Astrocyte (in vitro differentiated cells and primary cell): ENCODE measurements around the gene IL20RB. TPM values are rescaled to one million over a fixed set of nuclear protein-coding genes. Genes with fewer than 3 reads are reported as not detected.

Experiments used
- DNase-seq: peaks from one replicate; pipeline ENCODE4 v3.0.0-alpha.2; 2010; ENCODE audit warnings: low read depth
- FAIRE-seq: peaks from 2 replicates; lab custom pipeline; 2011; peaks lifted over from hg19 to GRCh38; lab: Jason Lieb, UNC
- H2AFZ ChIP-seq: 2 replicates; pipeline ENCODE4 v1.6.0; 2012; ENCODE audit warnings: low read depth, low read length, inconsistent platforms
- H3K27ac ChIP-seq: 2 replicates; pipeline ENCODE4 v1.5.1; 2011; ENCODE audit warnings: low read depth, low read length, inconsistent platforms
- H3K27me3 ChIP-seq: 2 replicates; pipeline ENCODE4 v1.6.0; 2011; ENCODE audit warnings: low read length, inconsistent platforms; ENCODE audit not compliant: insufficient read depth
- H3K36me3 ChIP-seq: 2 replicates; pipeline ENCODE4 v1.5.1; 2011; ENCODE audit warnings: low read length, inconsistent platforms; ENCODE audit not compliant: insufficient read depth
- H3K4me1 ChIP-seq: 2 replicates; pipeline ENCODE4 v1.5.1; 2011; ENCODE audit warnings: low read length, inconsistent platforms; ENCODE audit not compliant: insufficient read depth
- H3K4me2 ChIP-seq: 2 replicates; pipeline ENCODE4 v1.6.0; 2012; ENCODE audit warnings: low read length, inconsistent platforms
- H3K4me3 ChIP-seq: 2 replicates; pipeline ENCODE4 v1.5.1; 2011; ENCODE audit warnings: low read depth, mild to moderate bottlenecking, low read length, inconsistent platforms; ENCODE audit not compliant: insufficient read depth
- H3K79me2 ChIP-seq: 2 replicates; pipeline ENCODE4 v1.6.0; 2012; ENCODE audit warnings: mild to moderate bottlenecking, low read length, inconsistent platforms; ENCODE audit not compliant: insufficient read depth
- H3K9ac ChIP-seq: 2 replicates; pipeline ENCODE4 v1.6.0; 2012; ENCODE audit warnings: mild to moderate bottlenecking, low read length, inconsistent platforms
- H3K9me3 ChIP-seq: 2 replicates; pipeline ENCODE4 v1.5.1; 2012; ENCODE audit warnings: low read depth, mild to moderate bottlenecking, low read length, inconsistent platforms; ENCODE audit not compliant: insufficient read depth
- H4K20me1 ChIP-seq: 2 replicates; pipeline ENCODE4 v1.6.0; 2012; ENCODE audit warnings: low read length, inconsistent platforms; ENCODE audit not compliant: insufficient read depth
- H3K27ac Mint-ChIP-seq: one replicate; pipeline ENCODE4 v1.8.0; 2021; ENCODE audit warnings: mild to moderate bottlenecking, mixed read lengths; ENCODE audit not compliant: unreplicated experiment
- H3K27me3 Mint-ChIP-seq: one replicate; pipeline ENCODE4 v1.8.0; 2021; ENCODE audit warnings: low read depth, mixed read lengths; ENCODE audit not compliant: unreplicated experiment
- H3K36me3 Mint-ChIP-seq: one replicate; pipeline ENCODE4 v1.8.0; 2021; ENCODE audit warnings: low read depth, mixed read lengths; ENCODE audit not compliant: unreplicated experiment
- H3K4me1 Mint-ChIP-seq: one replicate; pipeline ENCODE4 v1.8.0; 2021; ENCODE audit warnings: low read depth, mixed read lengths; ENCODE audit not compliant: unreplicated experiment
- H3K4me3 Mint-ChIP-seq: one replicate; pipeline ENCODE4 v1.8.0; 2021; ENCODE audit warnings: mild to moderate bottlenecking, moderate library complexity, mixed read lengths; ENCODE audit not compliant: unreplicated experiment
- H3K9me3 Mint-ChIP-seq: one replicate; pipeline ENCODE4 v1.8.0; 2021; ENCODE audit warnings: mild to moderate bottlenecking, mixed read lengths; ENCODE audit not compliant: unreplicated experiment
- CTCF ChIP-seq: IDR thresholded peaks from 2 replicates; pipeline ENCODE4 v1.5.1; 2011; ENCODE audit warnings: low read depth, mild to moderate bottlenecking, inconsistent platforms, low read length, moderate library complexity; ENCODE audit not compliant: insufficient read depth
- EZH2 ChIP-seq: IDR thresholded peaks from 2 replicates; pipeline ENCODE4 v1.6.1; 2012; ENCODE audit warnings: mild to moderate bottlenecking, low read length, inconsistent platforms; ENCODE audit not compliant: insufficient read depth
- total RNA-seq: library from RNA; stranded (reverse); gene quantifications from 2 replicates; pipeline ENCODE4 v1.2.1, GENCODE V29; 2021

The IL20RB gene
- total RNA-seq, 1 donor from 2014 or later, result 22.0 TPM

DNA sequence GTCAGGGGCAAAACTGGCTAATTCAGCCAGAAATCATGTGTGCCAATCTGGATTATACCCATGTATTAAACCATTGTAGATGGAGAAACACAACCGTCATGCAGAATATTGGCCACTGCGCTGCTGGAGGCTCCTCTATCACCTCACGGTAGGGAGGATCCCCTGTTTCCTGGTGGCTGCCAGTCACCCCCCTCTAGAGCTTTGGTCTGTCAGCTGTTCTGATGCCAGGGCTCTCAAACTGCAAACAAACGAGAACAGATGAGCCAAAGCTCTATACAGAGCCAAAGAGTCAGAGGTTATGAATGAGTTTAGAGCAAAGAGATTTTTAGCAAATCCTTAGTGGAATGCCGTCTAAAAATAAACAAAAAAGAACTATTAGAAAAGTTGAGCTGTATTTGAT, 62.5 kb downstream of the IL20RB start:
- no peak for FAIRE-seq
- no peaks in the 10 kb centered on the region for H3K4me1 Mint-ChIP-seq

GRCh38 chr3:137020888-137021287, 63.1 kb downstream of the IL20RB start:
- TF ChIP-seq EZH2 (no peak), CTCF (no peak)
- Mint-ChIP-seq H3K4me1 (no peaks in the 10 kb centered on the region), H3K9me3 (no peaks in the 10 kb centered on the region), H3K36me3 (no peaks in the 10 kb centered on the region), H3K4me3 (no peak overlapping the region), H3K27ac (no peak overlapping the region), H3K27me3 (peaks cover 7% of the 10 kb centered on the region)
- Histone ChIP-seq H4K20me1 (no peaks in the 10 kb centered on the region), H3K27ac (no peak overlapping the region), H3K36me3 (no peaks in the 10 kb centered on the region), H3K9me3 (no peaks in the 10 kb centered on the region), H3K27me3 (no peaks in the 10 kb centered on the region), H2AFZ (no peak overlapping the region), H3K79me2 (no peaks in the 10 kb centered on the region), H3K4me1 (no peaks in the 10 kb centered on the region), H3K4me3 (no peak overlapping the region), H3K4me2 (no peak overlapping the region), H3K9ac (no peak overlapping the region)
- DNase-seq, result no peak
- no peak for FAIRE-seq

More for the DNA sequence above, 62.5 kb downstream of the IL20RB start:
- H3K27ac ChIP-seq, result no peak overlapping the region
- no peaks in the 10 kb centered on the region for H3K27me3 ChIP-seq
- H2AFZ ChIP-seq, result no peak overlapping the region
- H3K4me3 ChIP-seq, result no peak overlapping the region
- H3K9me3 ChIP-seq, result no peaks in the 10 kb centered on the region
- no peaks in the 10 kb centered on the region for H4K20me1 ChIP-seq
- no peak for TF ChIP-seq CTCF
- no peak for TF ChIP-seq EZH2
- H3K4me2 ChIP-seq, result no peak overlapping the region
- Mint-ChIP-seq H3K27me3 (peaks cover 4% of the 10 kb centered on the region), H3K27ac (no peak overlapping the region), H3K36me3 (no peaks in the 10 kb centered on the region), H3K9me3 (no peaks in the 10 kb centered on the region), H3K4me3 (no peak overlapping the region)
- H3K4me1 ChIP-seq, result no peaks in the 10 kb centered on the region
- H3K9ac ChIP-seq, result no peak overlapping the region
- no peaks in the 10 kb centered on the region for H3K79me2 ChIP-seq
- H3K36me3 ChIP-seq, result no peaks in the 10 kb centered on the region
- DNase-seq, result no peak

GRCh38 chr3:137024348-137024747, 66.6 kb downstream of the IL20RB start:
- Histone ChIP-seq H4K20me1 (no peaks in the 10 kb centered on the region), H3K27ac (no peak overlapping the region), H3K36me3 (no peaks in the 10 kb centered on the region), H3K27me3 (no peaks in the 10 kb centered on the region), H3K4me1 (no peaks in the 10 kb centered on the region), H3K4me2 (no peak overlapping the region), H2AFZ (no peak overlapping the region), H3K9me3 (no peaks in the 10 kb centered on the region), H3K4me3 (no peak overlapping the region), H3K79me2 (no peaks in the 10 kb centered on the region), H3K9ac (no peak overlapping the region)
- DNase-seq (no peak), FAIRE-seq (no peak)
- TF ChIP-seq EZH2 (no peak), CTCF (no peak)
- no peaks in the 10 kb centered on the region for H3K9me3 Mint-ChIP-seq
- no peak overlapping the region for H3K27ac Mint-ChIP-seq
- H3K4me1 Mint-ChIP-seq, result no peaks in the 10 kb centered on the region
- H3K36me3 Mint-ChIP-seq, result peaks cover 2% of the 10 kb centered on the region
- H3K4me3 Mint-ChIP-seq, result no peak overlapping the region
- H3K27me3 Mint-ChIP-seq, result peaks cover 11% of the 10 kb centered on the region
